Activated T-helper 2 cell treated with anti-CD3 and anti-CD28 coated beads, Interferon-gamma antibody, Interleukin-2, Interleukin-4, amounts not matched to agents 10 μg/mL and 5 μg/mL and 100 μg/mL, durations not matched to agents 14 hours and 24 hours and 36 hours (primary cell): ENCODE measurements around the gene TEX22. TPM values are rescaled to one million over a fixed set of nuclear protein-coding genes. Genes with fewer than 3 reads are reported as not detected.

ENCODE experiments used
- DNase-seq: peaks from one replicate; pipeline ENCODE4 v3.0.0; 2021; ENCODE audit warnings: low spot score
- H3K27ac Mint-ChIP-seq: one replicate; pipeline ENCODE4 v1.8.0; 2021; ENCODE audit warnings: mixed read lengths
- H3K27me3 Mint-ChIP-seq: one replicate; pipeline ENCODE4 v1.8.0; 2021; ENCODE audit warnings: low read depth, mixed read lengths
- H3K36me3 Mint-ChIP-seq: one replicate; pipeline ENCODE4 v1.8.0; 2021; ENCODE audit warnings: low read depth, mixed read lengths
- H3K4me1 Mint-ChIP-seq: one replicate; pipeline ENCODE4 v1.8.0; 2021; ENCODE audit warnings: low read depth, mixed read lengths
- H3K4me3 Mint-ChIP-seq: one replicate; pipeline ENCODE4 v1.8.0; 2021; ENCODE audit warnings: low read depth, mild to moderate bottlenecking, moderate library complexity, mixed read lengths
- H3K9me3 Mint-ChIP-seq: one replicate; pipeline ENCODE4 v1.8.0; 2021; ENCODE audit warnings: mixed read lengths
- intact Hi-C: fragments of 100-400 bp; cut with micrococcal nuclease; formaldehyde crosslinking; loops from one replicate; pipeline ENCODE4 v1.15.1; 2023
- total RNA-seq: library from RNA; stranded (reverse); gene quantifications from 2 replicates; pipeline ENCODE4 v1.2.3, GENCODE V29; 2022

The TEX22 gene
- total RNA-seq, 1 donor from 2014 or later = 5.0 TPM

DNA sequence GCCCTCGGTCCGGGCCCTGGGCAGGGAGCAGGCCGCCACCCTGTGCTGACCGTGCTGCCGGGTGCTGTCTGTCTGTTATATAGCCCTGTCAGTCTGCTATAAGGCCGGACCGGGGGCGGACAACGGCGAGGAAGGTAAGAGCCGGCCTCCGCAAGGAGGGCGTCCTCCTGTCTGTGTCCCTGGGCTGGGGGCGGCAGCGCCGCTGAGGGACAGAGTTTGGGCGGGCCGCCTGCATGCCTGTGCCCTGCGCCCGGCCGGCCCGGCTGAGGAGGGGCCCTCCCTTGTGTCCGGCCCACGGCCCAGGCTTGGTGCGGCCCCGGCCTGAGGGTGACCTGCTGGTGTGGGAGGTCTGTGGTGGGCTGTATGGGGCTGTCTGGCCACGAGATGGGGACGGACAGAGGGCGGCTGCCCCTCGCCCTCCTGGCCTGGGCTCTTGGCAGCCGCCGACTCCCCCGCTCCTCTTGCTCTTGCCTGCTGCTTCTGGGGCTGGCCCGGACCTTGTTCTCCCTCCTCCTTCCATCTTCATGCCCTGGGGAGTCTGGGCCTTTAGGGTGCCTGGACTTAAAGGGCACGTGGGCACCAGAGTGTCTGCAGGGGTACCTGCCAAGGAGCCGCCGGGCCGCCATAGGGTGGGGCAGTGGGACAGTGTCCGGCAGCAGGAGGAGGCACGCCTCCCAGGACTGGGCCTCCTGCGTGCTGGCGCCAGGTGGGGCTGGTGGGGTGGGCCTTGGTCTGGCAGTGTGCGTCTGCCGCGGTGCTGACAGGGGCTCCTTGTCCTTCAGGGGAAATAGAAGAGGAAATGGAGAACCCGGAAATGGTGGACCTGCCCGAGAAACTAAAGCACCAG, 51.2 kb downstream of the TEX22 start:
- Mint-ChIP-seq H3K4me1 (no peaks in the 10 kb centered on the region), H3K27ac (no peak overlapping the region), H3K9me3 (no peaks in the 10 kb centered on the region), H3K36me3 (peaks cover 12% of the 10 kb centered on the region), H3K4me3 (no peak overlapping the region), H3K27me3 (no peaks in the 10 kb centered on the region)
- DNase-seq = no peak
- intact Hi-C loops = loop anchor here (10.0 kb wide), 1 partner anchor 75 kb away; no protein-coding TSS in a partner anchor

DNA sequence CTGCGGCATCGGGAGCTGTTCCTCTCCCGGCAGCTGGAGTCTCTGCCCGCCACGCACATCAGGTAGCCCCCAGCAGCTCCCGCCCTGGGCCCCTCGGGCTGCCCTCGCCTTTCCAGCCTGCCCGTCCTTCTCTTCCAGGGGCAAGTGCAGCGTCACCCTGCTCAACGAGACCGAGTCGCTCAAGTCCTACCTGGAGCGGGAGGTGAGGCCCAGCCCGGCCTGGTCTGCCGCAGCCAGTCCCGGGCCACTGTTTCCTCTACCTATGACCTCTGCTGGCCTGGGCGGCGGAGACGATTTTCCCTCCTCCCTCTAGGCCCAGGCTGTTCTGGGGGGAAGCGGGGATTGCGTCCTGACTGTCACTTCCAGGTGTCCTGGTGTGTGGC, 51.8 kb downstream of the TEX22 start:
- peaks cover 12% of the 10 kb centered on the region for H3K36me3 Mint-ChIP-seq
- H3K4me3 Mint-ChIP-seq = no peak overlapping the region
- no peak overlapping the region for H3K27ac Mint-ChIP-seq
- intact Hi-C loops = no loop called here
- H3K4me1 Mint-ChIP-seq = no peaks in the 10 kb centered on the region
- no peak for DNase-seq
- H3K27me3 Mint-ChIP-seq = no peaks in the 10 kb centered on the region
- H3K9me3 Mint-ChIP-seq = no peaks in the 10 kb centered on the region

DNA sequence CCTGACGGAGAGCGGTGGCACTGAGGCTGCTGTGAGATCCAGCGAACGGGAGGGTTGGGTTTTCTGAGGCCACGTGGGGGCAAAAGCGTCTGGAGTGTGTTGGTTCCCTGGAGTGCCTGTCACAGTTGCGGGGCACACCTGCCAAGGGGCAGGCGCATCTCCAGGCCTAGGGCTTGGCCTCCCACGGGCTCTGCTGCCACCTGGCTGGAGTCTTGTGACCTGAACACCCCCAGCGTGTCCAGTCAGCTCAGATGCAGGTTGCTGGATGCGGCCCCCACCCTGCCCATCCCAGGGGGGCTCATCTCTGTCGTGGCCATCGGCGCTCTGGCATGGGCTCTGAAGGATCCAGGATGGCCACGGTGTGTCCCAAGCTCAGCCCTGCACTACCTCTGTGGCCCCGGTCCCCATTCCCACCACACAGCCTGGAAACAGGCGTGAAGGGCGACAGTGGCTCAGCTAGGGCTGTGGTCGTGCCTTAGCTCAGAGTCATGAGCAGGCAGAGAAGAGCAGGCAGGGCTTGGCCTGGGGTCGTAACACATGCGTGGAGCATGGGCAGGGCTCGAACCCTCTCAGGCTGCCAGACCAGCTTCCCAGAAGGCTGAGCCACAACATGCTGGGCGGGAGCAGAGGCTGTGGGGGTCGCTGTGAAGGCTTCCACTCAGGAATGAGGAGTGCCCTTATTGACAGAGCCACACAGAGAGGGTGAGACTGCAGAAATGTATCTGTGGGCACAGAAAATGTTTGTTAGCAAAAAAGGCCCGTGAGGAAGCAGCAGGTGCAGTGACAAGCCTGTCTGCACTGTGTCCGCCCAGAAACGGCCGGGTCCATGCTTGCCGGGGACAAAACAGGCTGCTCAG, 52.8 kb downstream of the TEX22 start:
- Mint-ChIP-seq H3K27ac (no peak overlapping the region), H3K36me3 (peaks cover 19% of the 10 kb centered on the region), H3K4me1 (peaks cover 1% of the 10 kb centered on the region), H3K27me3 (no peaks in the 10 kb centered on the region), H3K9me3 (no peaks in the 10 kb centered on the region), H3K4me3 (no peak overlapping the region)
- no peak for DNase-seq
- intact Hi-C loops = no loop called here

DNA sequence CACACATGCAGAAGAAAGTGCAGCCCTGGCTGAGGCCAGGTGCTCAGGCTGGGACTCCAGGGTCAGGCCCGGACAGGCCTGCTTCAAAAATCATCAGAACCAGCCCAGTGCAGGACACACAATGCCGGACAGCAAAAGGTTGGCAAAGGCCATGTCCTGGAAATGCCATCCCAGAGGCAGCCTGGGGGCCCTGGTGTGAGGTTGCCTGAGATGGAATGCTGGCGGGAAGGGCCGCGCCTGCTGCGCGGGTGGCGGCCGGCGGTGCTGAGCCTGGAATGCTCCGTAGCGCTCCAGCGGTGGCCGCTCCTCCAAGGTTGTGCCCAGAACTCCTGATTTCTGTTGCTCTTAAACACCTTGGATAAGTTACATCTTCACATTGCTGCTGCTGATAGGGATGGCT, 54.6 kb downstream of the TEX22 start:
- Mint-ChIP-seq H3K27ac (no peak overlapping the region), H3K4me1 (peaks cover 1% of the 10 kb centered on the region), H3K4me3 (no peak overlapping the region), H3K9me3 (no peaks in the 10 kb centered on the region), H3K27me3 (no peaks in the 10 kb centered on the region), H3K36me3 (peaks cover 19% of the 10 kb centered on the region)
- intact Hi-C loops = no loop called here
- no peak for DNase-seq

DNA sequence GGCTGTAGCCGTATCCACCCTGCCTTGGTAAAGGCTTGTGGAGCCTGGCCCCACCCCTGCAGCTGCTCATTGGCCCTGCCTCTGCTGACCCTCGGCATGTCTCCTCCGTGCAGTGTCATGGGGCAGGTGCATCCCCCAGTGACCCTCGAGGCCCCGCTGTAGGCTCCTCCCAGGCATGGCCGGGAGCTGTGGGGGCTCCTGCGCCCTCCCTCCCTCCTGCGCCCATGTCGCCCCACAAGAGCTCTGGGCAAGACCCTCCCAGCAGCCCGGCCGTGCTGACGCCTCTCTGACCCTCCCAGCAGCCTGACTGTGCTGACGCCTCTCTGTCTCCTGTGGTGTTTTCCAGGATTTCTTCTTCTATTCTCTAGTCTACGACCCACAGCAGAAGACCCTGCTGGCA, 55.5 kb downstream of the TEX22 start:
- Mint-ChIP-seq H3K27me3 (no peaks in the 10 kb centered on the region), H3K4me1 (peaks cover 1% of the 10 kb centered on the region), H3K36me3 (peaks cover 19% of the 10 kb centered on the region), H3K4me3 (no peak overlapping the region), H3K27ac (no peak overlapping the region), H3K9me3 (no peaks in the 10 kb centered on the region)
- no peak for DNase-seq
- intact Hi-C loops = no loop called here

DNA sequence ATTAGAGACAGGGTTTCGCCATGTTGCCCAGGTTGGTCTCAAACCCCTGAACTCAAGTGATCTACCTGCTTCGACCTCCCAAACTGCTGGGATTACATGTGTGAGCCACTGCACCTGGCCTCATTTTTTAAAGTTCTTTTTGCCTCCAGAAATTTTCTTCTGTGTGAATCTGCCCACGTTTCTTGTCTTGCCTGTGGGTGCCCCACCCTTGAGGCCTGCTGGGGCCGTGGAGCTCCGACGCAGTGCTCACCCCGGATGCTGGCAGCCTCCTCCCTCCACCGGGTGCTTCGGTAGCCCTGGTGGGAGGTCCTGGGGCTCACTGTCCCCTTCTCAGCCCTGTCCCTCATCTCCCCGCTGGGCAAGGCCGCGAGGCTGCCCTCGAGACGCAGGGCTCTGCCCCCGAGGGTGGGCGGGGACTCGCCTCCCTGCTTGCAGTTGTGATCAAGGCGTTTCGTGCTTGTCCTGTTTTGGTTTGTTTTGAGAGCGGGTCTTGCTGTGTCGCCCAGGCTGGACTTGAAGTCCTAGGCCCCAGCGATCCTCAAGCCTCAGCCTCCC, 56.8 kb downstream of the TEX22 start:
- peaks cover 19% of the 10 kb centered on the region for H3K36me3 Mint-ChIP-seq
- DNase-seq = no peak
- H3K4me1 Mint-ChIP-seq = peaks cover 1% of the 10 kb centered on the region
- H3K4me3 Mint-ChIP-seq = no peak overlapping the region
- H3K27ac Mint-ChIP-seq = no peak overlapping the region
- H3K9me3 Mint-ChIP-seq = no peaks in the 10 kb centered on the region
- no peaks in the 10 kb centered on the region for H3K27me3 Mint-ChIP-seq
- intact Hi-C loops = no loop called here

DNA sequence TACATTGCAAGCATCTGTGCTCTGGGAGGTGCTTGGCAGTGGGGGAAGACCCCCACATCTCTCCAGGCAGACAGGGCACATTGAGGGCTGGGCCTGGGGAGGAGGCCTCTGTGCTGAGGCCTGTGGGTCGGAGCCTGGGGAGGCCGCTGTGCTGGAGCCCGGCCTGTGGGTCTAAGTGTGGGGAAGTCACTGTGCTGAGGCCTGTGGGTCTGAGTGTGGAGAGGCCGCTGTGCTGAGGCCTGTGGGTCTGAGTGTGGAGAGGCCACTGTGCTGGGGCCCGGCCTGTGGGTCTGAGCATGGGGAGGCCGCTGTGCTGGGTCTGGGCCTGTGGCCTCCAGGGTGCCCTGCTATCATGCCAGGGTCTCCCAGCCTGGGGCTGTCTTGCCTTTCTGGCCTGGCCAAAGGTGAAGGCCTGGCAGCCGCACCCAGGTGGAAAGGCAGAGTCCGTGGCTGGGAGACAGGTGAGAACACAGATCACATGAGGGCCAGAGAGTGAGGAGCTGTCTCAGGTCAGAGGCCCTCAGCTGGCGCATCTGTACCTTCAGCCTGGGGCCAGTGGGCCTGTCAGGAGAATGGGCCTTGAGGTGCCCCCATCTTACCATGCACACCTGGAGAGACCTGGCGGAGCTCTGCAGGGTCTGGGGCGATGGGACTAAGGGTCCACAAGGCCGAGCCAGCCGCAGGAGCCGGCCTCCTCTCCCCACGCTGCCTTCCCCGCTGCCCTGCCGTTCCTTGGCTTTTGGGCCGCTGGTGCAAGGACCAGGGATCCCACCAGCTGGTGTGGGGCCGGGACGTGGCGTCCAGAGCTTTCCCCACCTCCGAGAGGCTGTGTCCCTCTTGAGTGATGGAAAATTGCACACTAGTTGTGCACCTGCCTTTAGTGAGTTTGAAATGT, 57.7 kb downstream of the TEX22 start:
- intact Hi-C loops = no loop called here
- Mint-ChIP-seq H3K36me3 (peaks cover 19% of the 10 kb centered on the region), H3K27me3 (no peaks in the 10 kb centered on the region), H3K27ac (no peak overlapping the region), H3K4me1 (peaks cover 1% of the 10 kb centered on the region), H3K4me3 (no peak overlapping the region), H3K9me3 (no peaks in the 10 kb centered on the region)
- no peak for DNase-seq

DNA sequence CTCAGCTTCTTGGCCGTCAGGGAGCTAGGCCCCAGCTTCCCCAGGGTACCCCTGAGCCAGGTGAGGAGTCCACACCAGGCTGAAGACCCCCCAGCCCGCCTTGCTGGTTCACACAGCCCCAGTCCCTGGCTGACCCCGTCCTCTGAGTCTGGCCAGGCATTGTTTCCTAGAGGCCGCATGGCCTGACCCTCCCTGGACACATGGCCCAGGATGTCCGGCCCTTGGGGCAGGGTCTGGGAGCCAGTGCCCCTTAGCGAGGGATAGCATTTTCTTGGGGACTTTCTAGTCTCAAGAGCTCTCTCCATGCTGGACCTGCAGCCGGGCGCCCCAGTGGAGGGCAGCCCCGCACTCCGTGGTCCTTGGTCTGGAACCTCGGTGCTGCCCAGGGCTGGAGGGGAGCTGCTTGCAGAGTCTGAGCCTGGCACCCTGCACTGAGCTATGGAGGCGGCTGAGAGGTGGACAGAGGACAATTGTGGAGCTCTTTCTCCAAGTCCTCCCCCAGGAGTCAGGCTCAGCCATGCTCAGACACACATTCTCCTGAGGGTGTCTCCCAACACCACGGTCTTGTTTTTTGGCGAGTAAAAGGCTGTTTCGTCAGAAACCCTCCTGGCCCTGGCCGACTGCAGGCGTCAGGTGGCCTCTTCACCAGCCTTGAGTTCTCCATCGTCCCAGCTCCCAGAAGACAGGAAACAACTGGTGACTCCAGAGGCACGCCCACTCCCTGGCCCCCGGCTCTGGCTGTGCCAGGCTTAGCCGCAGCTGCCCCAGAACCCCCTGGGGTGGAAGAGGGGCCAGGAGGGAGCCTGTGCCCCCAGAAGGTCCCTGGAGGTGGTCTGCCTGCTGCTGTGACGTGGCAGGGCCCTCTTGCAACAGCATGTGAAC, 58.6 kb downstream of the TEX22 start:
- no peak overlapping the region for H3K27ac Mint-ChIP-seq
- intact Hi-C loops = no loop called here
- H3K4me1 Mint-ChIP-seq = peaks cover 1% of the 10 kb centered on the region
- no peak for DNase-seq
- H3K9me3 Mint-ChIP-seq = no peaks in the 10 kb centered on the region
- no peak overlapping the region for H3K4me3 Mint-ChIP-seq
- peaks cover 22% of the 10 kb centered on the region for H3K36me3 Mint-ChIP-seq
- no peaks in the 10 kb centered on the region for H3K27me3 Mint-ChIP-seq

DNA sequence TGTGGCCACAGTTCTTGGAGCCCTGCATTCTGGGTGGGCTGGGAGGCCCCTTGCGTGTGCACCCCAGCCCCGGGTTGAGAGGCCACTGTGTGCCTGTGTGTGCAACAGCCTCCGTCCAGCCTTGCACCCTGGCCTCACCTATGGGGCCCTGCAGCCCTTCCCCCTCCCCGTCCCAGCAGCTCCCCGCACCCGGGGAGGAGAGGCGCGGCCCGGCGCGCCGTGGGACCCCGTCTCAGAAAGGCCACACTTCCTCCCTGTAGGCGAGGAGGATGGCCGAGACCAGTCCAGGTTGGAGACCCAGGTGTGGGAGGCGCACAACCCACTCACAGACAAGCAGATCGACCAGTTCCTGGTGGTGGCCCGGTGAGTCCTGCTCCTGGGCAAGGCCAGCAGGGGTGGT, 59.7 kb downstream of the TEX22 start:
- H3K27me3 Mint-ChIP-seq = no peaks in the 10 kb centered on the region
- peaks cover 19% of the 10 kb centered on the region for H3K36me3 Mint-ChIP-seq
- no peak overlapping the region for H3K27ac Mint-ChIP-seq
- peaks cover 1% of the 10 kb centered on the region for H3K4me1 Mint-ChIP-seq
- no peak for DNase-seq
- intact Hi-C loops = no loop called here
- no peaks in the 10 kb centered on the region for H3K9me3 Mint-ChIP-seq
- no peak overlapping the region for H3K4me3 Mint-ChIP-seq

DNA sequence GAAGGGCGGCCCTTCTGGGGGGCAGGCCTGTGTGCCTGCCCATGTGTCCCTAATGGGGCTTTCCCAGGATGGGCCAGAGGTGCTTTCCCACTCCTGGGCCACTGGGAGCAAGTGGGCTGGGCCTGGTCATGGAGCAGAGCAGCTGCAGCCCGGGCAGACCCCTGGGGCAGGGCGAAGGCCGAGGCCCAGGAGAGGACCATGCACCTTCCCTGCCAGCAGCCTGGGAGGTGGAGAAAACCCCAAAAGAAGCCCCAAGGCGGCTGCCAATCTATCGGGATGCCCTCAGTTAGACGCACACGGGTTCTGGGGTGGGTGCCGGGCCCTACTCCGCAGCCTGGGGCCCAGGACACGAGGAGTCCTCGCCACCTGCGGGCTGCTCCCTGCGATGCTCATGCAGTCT, 60.2 kb downstream of the TEX22 start:
- Mint-ChIP-seq H3K4me3 (no peak overlapping the region), H3K9me3 (no peaks in the 10 kb centered on the region), H3K36me3 (peaks cover 16% of the 10 kb centered on the region), H3K4me1 (peaks cover 1% of the 10 kb centered on the region), H3K27me3 (no peaks in the 10 kb centered on the region), H3K27ac (no peak overlapping the region)
- intact Hi-C loops = no loop called here
- no peak for DNase-seq

DNA sequence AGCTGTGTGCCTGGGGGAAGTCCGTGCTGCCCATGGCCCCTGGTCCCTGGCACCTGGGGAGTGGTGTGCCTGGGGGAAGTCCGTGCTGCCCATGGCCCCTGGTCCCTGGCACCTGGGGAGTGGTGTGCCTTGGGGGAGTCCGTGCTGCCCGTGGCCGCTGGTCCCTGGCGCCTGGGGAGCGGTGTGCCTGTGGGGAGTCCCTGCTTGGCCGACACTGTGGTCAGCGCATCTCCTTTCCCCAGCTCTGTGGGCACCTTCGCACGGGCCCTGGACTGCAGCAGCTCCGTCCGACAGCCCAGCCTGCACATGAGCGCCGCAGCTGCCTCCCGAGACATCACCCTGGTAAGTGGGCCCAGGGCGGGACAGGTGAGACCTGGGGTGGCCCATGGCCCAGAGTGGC, 61.8 kb downstream of the TEX22 start:
- H3K9me3 Mint-ChIP-seq = no peaks in the 10 kb centered on the region
- H3K4me1 Mint-ChIP-seq = peaks cover 1% of the 10 kb centered on the region
- no peaks in the 10 kb centered on the region for H3K27me3 Mint-ChIP-seq
- H3K4me3 Mint-ChIP-seq = no peak overlapping the region
- no peak overlapping the region for H3K27ac Mint-ChIP-seq
- peaks cover 10% of the 10 kb centered on the region for H3K36me3 Mint-ChIP-seq
- intact Hi-C loops = no loop called here
- no peak for DNase-seq
